OCI-LY1 (cell line): ENCODE data around the gene BPHL.
"Not testable (repeated sequence)": the region's sequence is repeated elsewhere in the genome, so short reads cannot be mapped to it uniquely, and the experiment has no call there.

Experiments
- H2AFZ ChIP-seq: fragments of 200-600 bp; sonication (generic), shearing (Covaris generic); 2 replicates; pipeline ENCODE4 v1.6.0; 2014; ENCODE audit warnings: antibody characterized with exemption, mild to moderate bottlenecking, low read length
- H3F3A ChIP-seq: fragments of 200-600 bp; sonication (generic), shearing (Covaris generic); 2 replicates; pipeline ENCODE4 v1.6.0; 2014; ENCODE audit warnings: mild to moderate bottlenecking, antibody characterized with exemption, low read length, moderate library complexity; ENCODE audit not compliant: insufficient read depth
- H3K27ac ChIP-seq: fragments of 200-600 bp; sonication (generic); 2 replicates; pipeline ENCODE4 v1.5.1; 2014; ENCODE audit warnings: low read length, mixed run types, mild to moderate bottlenecking, low read depth; ENCODE audit not compliant: poor library complexity, severe bottlenecking
- H3K27me3 ChIP-seq: fragments of 200-600 bp; sonication (generic); 2 replicates; pipeline ENCODE4 v1.6.0; 2014; ENCODE audit warnings: antibody characterized with exemption, mild to moderate bottlenecking, low read length, moderate library complexity; ENCODE audit not compliant: insufficient read depth
- H3K36me3 ChIP-seq: fragments of 200-600 bp; sonication (generic); 2 replicates; pipeline ENCODE4 v1.6.1; 2014; ENCODE audit warnings: mild to moderate bottlenecking, antibody characterized with exemption, low read length, moderate library complexity, mixed read lengths; ENCODE audit not compliant: insufficient read depth
- H3K4me1 ChIP-seq: fragments of 200-600 bp; sonication (generic); 2 replicates; pipeline ENCODE4 v1.5.1; 2014; ENCODE audit warnings: mild to moderate bottlenecking, low read length, moderate library complexity; ENCODE audit not compliant: insufficient read depth, severe bottlenecking
- H3K4me2 ChIP-seq: fragments of 200-600 bp; sonication (generic), shearing (Covaris generic); 2 replicates; pipeline ENCODE4 v1.6.1; 2014; ENCODE audit warnings: low read length
- H3K4me3 ChIP-seq: fragments of 200-600 bp; sonication (generic); 2 replicates; pipeline ENCODE4 v1.5.1; 2014; ENCODE audit warnings: low read length, low read depth, mild to moderate bottlenecking, mixed read lengths; ENCODE audit not compliant: poor library complexity, severe bottlenecking
- H3K79me2 ChIP-seq: fragments of 200-600 bp; shearing (Covaris generic); 2 replicates; pipeline ENCODE4 v1.6.1; 2016; ENCODE audit warnings: mixed run types, low read length, mixed read lengths; ENCODE audit not compliant: insufficient read depth
- H3K9ac ChIP-seq: fragments of 200-600 bp; sonication (generic), shearing (Covaris generic); 2 replicates; pipeline ENCODE4 v1.6.1; 2014; ENCODE audit warnings: mild to moderate bottlenecking, low read length, mixed read lengths
- H3K9me2 ChIP-seq: fragments of 200-600 bp; sonication (generic), shearing (Covaris generic); 2 replicates; pipeline ENCODE4 v1.6.1; 2014; ENCODE audit warnings: low read depth, mild to moderate bottlenecking, low read length, mixed read lengths
- H3K9me3 ChIP-seq: fragments of 200-600 bp; shearing (Covaris generic); 2 replicates; pipeline ENCODE4 v1.6.1; 2014; ENCODE audit warnings: low read length, mixed read lengths
- H4K20me1 ChIP-seq: fragments of 200-600 bp; sonication (generic), shearing (Covaris generic); 2 replicates; pipeline ENCODE4 v1.6.0; 2016; ENCODE audit warnings: mild to moderate bottlenecking, low read length; ENCODE audit not compliant: insufficient read depth
- CTCF ChIP-seq: fragments of 200-600 bp; sonication (generic), shearing (Covaris generic); IDR thresholded peaks from 2 replicates; pipeline ENCODE4 v1.5.1; 2017; ENCODE audit warnings: mild to moderate bottlenecking, antibody characterized with exemption, low read length, moderate library complexity, mixed read lengths
- EZH2 ChIP-seq: fragments of 200-600 bp; sonication (generic), shearing (Covaris generic); IDR thresholded peaks from 2 replicates; pipeline ENCODE4 v1.8.0; 2017; ENCODE audit warnings: borderline replicate concordance, mixed run types, mild to moderate bottlenecking, antibody characterized with exemption, low read length, moderate library complexity, mixed read lengths

Gene BPHL

GRCh38 chr6:3173636-3174089 is 55.2 kb downstream of the BPHL start:
- H3K27ac ChIP-seq = not testable (repeated sequence)

DNA sequence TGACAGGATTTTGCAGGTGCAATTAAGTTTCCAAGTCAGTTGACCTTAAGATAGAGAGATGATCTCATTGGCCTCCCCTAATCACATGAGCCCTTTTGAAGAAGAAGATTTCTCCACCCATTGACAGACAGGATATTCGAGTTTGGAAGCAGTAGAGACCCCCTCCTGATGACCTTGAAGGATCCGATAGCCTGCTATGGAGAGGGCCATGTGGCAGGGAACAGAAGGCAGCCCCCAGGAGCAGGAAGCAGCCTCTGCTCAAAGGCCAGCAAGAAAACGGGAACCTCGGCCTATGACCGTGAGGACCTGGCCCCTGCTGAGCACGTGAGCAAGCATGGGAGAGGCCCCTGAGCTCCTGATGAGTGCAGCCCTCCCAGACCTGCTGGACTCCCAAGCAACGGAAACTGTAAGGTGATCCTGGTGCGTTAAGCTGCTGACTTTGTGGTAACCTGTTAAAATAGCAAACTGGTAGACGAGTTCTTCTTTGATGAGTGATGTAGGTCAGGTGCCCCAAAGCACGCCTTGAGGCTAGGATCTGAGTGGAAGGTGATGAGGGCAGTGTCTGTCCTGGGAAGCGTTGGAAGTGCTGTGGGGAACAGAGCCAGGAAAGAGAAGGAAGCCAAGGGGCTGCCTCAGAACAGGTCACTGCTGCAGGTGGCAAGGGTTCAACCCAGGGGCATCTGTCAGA is 57.3 kb downstream of the BPHL start:
- Histone ChIP-seq H3K79me2 (no peaks in the 10 kb centered on the region), H2AFZ (no peak overlapping the region), H3K27ac (no peak overlapping the region), H3K9me3 (no peaks in the 10 kb centered on the region), H3K4me2 (no peak overlapping the region), H3K36me3 (no peaks in the 10 kb centered on the region), H3K4me1 (no peaks in the 10 kb centered on the region), H3K27me3 (0 out of 2 replicates have a peak, but pooled peaks cover 3% of the 10 kb centered on the region), H4K20me1 (no peaks in the 10 kb centered on the region), H3F3A (no peaks in the 10 kb centered on the region), H3K9me2 (no peaks in the 10 kb centered on the region), H3K4me3 (no peak overlapping the region), H3K9ac (no peak overlapping the region)
- TF ChIP-seq CTCF (no peak), EZH2 (no peak)

More at GRCh38 chr6:3173636-3174089, 55.2 kb downstream of the BPHL start:
- not testable (repeated sequence) for H3K4me1 ChIP-seq, H3K9me2 ChIP-seq, H2AFZ ChIP-seq, H3K4me3 ChIP-seq, H3K9me3 ChIP-seq, H3F3A ChIP-seq, H3K79me2 ChIP-seq, H3K9ac ChIP-seq, H3K36me3 ChIP-seq, H3K27me3 ChIP-seq, H4K20me1 ChIP-seq, H3K4me2 ChIP-seq

- Histone ChIP-seq H3K4me2 (no peak overlapping the region), H4K20me1 (no peaks in the 10 kb centered on the region), H3K9me3 (no peaks in the 10 kb centered on the region), H3K4me1 (no peaks in the 10 kb centered on the region), H3K9ac (no peak overlapping the region), H3K27ac (no peak overlapping the region), H3K36me3 (no peaks in the 10 kb centered on the region), H3K4me3 (no peak overlapping the region), H2AFZ (no peak overlapping the region), H3K27me3 (0 out of 2 replicates have a peak, but pooled peaks cover 3% of the 10 kb centered on the region), H3K9me2 (no peaks in the 10 kb centered on the region), H3K79me2 (no peaks in the 10 kb centered on the region), H3F3A (no peaks in the 10 kb centered on the region)
- TF ChIP-seq CTCF (no peak), EZH2 (no peak)
These were observed 58.2 kb downstream of the BPHL start for GRCh38 chr6:3176562-3177355.

GRCh38 chr6:3178666-3179065 is 60.2 kb downstream of the BPHL start:
- H3K27ac ChIP-seq, H2AFZ ChIP-seq, H3F3A ChIP-seq, H3K4me3 ChIP-seq, H4K20me1 ChIP-seq, H3K79me2 ChIP-seq, H3K9me3 ChIP-seq, H3K27me3 ChIP-seq, H3K4me2 ChIP-seq, H3K4me1 ChIP-seq, H3K36me3 ChIP-seq, H3K9me2 ChIP-seq, H3K9ac ChIP-seq: not testable (repeated sequence)

- H3F3A ChIP-seq, H3K9ac ChIP-seq, H3K9me2 ChIP-seq, H3K79me2 ChIP-seq, H3K4me2 ChIP-seq, H2AFZ ChIP-seq, H3K27me3 ChIP-seq, H3K27ac ChIP-seq, H3K4me3 ChIP-seq, H4K20me1 ChIP-seq, H3K4me1 ChIP-seq, H3K36me3 ChIP-seq, H3K9me3 ChIP-seq: not testable (repeated sequence)
These were observed 61.4 kb downstream of the BPHL start for GRCh38 chr6:3179945-3180344.
